ELR (cell line): Measurements from ENCODE around the gene TAOK3.
"Not testable (repeated sequence)": the region's sequence is repeated elsewhere in the genome, so short reads cannot be mapped to it uniquely, and the experiment has no call there.

Experiments used
- DNase-seq: peaks from one replicate; pipeline ENCODE4 v3.0.0-alpha.2; 2015; ENCODE audit warnings: low read depth

Gene TAOK3

GRCh38 chr12:118373616-118374015 is 909 bp upstream of the TAOK3 start:
- no peak for DNase-seq

GRCh38 chr12:118371321-118372282 is 1.1 kb downstream of the TAOK3 start:
- DNase-seq = peak; percentile 53

- DNase-seq = no peak
These were observed 2.1 kb downstream of the TAOK3 start for GRCh38 chr12:118370601-118371000.

- no peak for DNase-seq
These were observed 3.9 kb downstream of the TAOK3 start for GRCh38 chr12:118368821-118369220.

- DNase-seq = no peak
These were observed 10.8 kb downstream of the TAOK3 start for GRCh38 chr12:118361889-118362288.

GRCh38 chr12:118361092-118361404 is 11.7 kb downstream of the TAOK3 start:
- DNase-seq = no peak

- DNase-seq = no peak
These were observed 13.2 kb downstream of the TAOK3 start for GRCh38 chr12:118359541-118359915.

- DNase-seq = peak; percentile 17
These were observed 13.8 kb downstream of the TAOK3 start for GRCh38 chr12:118358612-118359540.

- DNase-seq = no peak
These were observed 14.7 kb downstream of the TAOK3 start for GRCh38 chr12:118358008-118358359.

GRCh38 chr12:118357257-118358007 is 15.3 kb downstream of the TAOK3 start:
- peak; percentile 82 for DNase-seq

- peak; percentile 81 for DNase-seq
These were observed 15.9 kb downstream of the TAOK3 start for GRCh38 chr12:118356809-118357256.

- no peak for DNase-seq
These were observed 16.9 kb downstream of the TAOK3 start for GRCh38 chr12:118355843-118356242.

GRCh38 chr12:118354903-118355302 is 17.8 kb downstream of the TAOK3 start:
- DNase-seq = peak; percentile 57

- DNase-seq = not testable (repeated sequence)
These were observed 18.2 kb downstream of the TAOK3 start for GRCh38 chr12:118354503-118354902.

GRCh38 chr12:118353721-118354120 is 19.0 kb downstream of the TAOK3 start:
- no peak for DNase-seq

GRCh38 chr12:118350908-118351559 is 21.7 kb downstream of the TAOK3 start:
- no peak for DNase-seq

GRCh38 chr12:118347916-118348315 is 24.8 kb downstream of the TAOK3 start:
- no peak for DNase-seq

- no peak for DNase-seq
These were observed 25.8 kb downstream of the TAOK3 start for GRCh38 chr12:118346895-118347294.

- no peak for DNase-seq
These were observed 27.4 kb downstream of the TAOK3 start for GRCh38 chr12:118345355-118345754.

GRCh38 chr12:118344829-118345228 is 27.9 kb downstream of the TAOK3 start:
- no peak for DNase-seq

- no peak for DNase-seq
These were observed 30.6 kb downstream of the TAOK3 start for GRCh38 chr12:118342090-118342489.
